Activated CD4-positive, CD25-positive, alpha-beta regulatory T cell (primary cell): Measurements from ENCODE around the gene KRTAP3-3.
"Not testable (repeated sequence)": the region's sequence is repeated elsewhere in the genome, so short reads cannot be mapped to it uniquely, and the experiment has no call there.

ENCODE experiments used
- DNase-seq, 4 experiments: peaks; one replicate each; lab custom pipeline; 2025; lab: John Stamatoyannopoulos, UW

The KRTAP3-3 gene

GRCh38 chr17:41004397-41004796 is 10.4 kb upstream of the KRTAP3-3 start:
- no peak for DNase-seq

DNA sequence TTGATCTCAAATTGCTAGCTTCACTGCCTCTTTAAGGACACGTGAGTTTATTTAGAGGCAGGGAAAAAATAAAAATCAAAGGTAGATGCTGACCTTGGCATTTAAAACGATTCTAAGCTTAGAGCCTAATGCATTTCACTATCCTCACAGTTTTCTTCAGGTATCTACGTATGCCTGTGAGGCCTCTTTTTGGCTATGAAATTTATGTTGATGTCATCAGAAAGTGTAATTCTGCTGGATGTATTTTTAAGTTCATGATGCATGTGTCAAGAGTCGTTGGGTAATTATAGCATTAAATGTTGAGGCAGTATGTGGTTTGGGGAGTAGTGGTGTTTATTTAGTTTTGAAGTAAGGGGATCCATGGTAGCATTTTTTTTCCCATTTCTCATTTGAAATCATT is 10.0 kb upstream of the KRTAP3-3 start:
- DNase-seq, result no peak

GRCh38 chr17:41002814-41003213 is 8.8 kb upstream of the KRTAP3-3 start:
- no peak for DNase-seq

- no peak for DNase-seq
Measured at GRCh38 chr17:41001795-41002194, 7.8 kb upstream of the KRTAP3-3 start.

DNA sequence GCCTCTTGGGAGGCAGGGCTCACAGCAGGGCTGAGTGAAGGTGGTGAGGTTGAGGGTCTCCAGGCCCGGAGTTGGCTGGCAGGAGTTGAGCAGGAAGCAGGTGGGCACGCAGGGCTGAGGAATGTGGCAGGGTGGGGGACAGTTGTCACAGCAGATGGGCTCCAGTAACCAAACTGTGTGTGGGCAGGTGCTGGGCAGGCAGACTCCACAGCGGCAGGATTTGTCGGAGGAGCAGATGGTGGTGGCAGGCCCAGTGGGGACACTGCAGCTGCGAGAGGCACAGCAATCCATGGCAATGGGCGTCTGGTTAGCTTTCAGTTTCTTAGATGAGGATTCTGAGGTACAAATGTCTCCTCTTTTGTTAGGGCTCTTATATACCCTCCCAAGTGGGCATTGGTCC is 5.6 kb upstream of the KRTAP3-3 start, which contains the start of gene KRTAP3-2:
TSS of gene KRTAP3-2 (minus strand) at position 344 of the 400 bp plus-strand sequence. CDS start at position 291, 53 bp downstream.
- DNase-seq, result not testable (repeated sequence)

DNA sequence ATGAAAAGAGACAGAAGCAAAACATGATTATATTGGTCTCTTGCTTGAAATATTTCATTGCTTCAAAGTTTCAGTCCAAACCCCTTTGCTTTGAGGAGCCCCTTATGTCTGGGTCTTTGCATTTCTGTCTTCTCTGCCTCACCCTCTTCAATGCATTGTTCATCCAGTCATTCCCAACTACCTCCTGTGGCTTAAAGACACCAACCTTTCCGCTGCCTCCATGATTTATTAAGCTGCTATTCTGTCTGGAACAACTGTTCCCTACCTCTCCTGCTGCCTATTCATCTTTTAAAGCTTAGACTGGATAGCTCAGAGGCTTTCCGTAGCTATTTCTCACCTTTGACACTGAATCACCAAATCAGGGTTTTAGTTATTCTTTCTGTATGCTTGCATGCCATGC is 3.4 kb upstream of the KRTAP3-3 start:
- no peak for DNase-seq

DNA sequence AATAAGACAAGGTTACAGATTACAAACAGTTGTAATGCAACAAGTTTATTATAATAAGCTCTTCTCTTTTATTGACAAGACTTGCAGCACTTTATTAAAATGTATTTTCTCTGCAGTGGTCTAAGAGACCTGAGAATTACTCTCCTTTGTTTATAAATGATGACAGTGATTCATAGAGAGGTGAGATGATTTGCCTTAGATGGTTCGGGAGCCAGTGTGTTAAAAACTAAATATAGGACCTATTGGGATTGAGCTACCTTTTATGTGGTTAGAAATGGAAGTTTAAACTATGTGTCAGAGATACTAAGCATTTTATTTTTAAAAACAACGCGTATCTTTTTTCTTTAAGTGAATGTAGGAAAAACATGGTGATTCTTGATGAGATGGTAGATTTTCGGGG is 2.9 kb upstream of the KRTAP3-3 start:
- no peak for DNase-seq

- DNase-seq, result no peak
Measured at GRCh38 chr17:40995116-40995515, 1.2 kb upstream of the KRTAP3-3 start.

GRCh38 chr17:40993084-40993483 is 880 bp downstream of the KRTAP3-3 start:
- no peak for DNase-seq

DNA sequence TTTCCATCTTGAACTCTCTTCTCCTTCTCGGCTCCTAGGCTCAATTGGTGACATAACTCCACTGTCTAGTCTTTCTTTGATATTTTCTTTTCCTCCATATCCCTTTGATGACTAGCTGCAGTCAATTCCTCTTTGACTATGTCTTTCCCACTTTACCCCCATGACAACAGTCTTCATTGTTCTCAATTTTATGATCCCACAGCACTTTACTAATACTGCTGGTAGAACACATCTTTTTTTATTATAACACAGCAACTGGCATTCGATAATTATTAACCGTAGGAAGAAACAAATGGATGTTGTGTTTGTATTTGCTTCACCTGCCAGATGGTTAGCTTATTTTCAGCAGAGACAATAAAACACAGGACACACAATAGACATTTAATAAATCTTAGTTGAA is 1.3 kb downstream of the KRTAP3-3 start:
- no peak for DNase-seq

DNA sequence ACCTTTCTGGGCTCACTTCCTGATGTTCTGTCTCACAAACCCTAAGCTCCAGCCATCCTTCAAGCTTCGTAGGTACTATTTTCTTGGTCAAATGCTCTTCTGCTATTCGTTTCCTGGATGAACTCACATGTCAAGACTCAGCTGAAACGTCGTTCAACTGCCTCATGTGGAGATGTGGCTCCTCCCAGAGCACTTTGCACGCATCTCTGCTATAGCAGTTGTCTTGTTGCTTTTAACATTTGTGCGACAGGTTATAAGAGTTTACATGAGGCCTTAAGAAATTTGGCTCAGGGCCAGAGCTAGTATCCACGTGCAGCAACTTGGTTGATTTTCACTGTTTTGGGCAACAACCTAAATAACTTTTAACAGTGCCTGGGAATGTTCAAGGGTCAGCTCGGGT is 7.0 kb downstream of the KRTAP3-3 start:
- no peak for DNase-seq

DNA sequence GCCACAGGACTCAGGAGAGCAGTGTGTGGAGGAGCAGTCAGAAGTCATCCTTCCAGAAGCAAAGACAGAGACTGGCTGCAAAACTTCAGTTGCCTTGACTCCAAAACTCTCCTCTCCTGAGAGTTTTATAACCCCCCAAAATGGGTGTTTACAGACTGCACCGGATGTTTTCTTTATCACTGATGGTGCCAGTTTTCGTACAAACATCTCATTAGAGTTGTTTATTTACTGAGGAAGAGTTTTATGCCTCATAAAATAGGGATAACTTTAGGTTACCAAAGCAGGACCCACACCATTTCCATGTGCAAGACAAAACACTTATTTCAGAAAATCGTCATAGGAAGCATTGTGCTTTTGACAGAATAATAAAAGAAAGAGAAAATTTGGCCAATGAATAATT is 9.7 kb downstream of the KRTAP3-3 start, which contains the start of gene KRT40:
TSS of gene KRT40 (minus strand) at position 101 of the 400 bp plus-strand sequence. CDS start at position 48, 53 bp downstream.
- DNase-seq, result no peak

DNA sequence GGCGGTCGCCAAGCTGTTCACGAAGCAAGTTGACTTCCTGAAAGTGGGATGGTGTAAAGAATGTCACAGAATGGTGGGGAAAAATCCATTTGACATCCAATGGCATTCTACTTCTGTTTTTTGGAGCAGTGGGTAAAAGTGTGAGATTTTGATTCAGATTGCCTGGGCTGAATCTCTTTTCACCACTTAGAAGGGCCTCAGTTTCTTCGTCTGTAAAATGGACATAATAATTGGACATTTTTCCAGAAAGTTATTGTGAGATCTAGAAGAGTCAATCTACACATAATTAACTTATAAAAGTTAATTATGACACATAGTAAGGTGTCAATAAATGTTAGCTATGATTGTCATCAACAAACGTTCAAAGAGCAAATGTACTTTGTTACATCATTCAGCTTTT is 12.8 kb downstream of the KRTAP3-3 start:
- DNase-seq, result no peak

- no peak for DNase-seq
Measured at GRCh38 chr17:40980596-40980995, 13.4 kb downstream of the KRTAP3-3 start.

GRCh38 chr17:40980117-40980516 is 13.8 kb downstream of the KRTAP3-3 start:
- DNase-seq, result no peak

- DNase-seq, result no peak
Measured at GRCh38 chr17:40978575-40979151, 15.3 kb downstream of the KRTAP3-3 start.

- DNase-seq, result no peak
Measured at GRCh38 chr17:40975516-40975915, 18.4 kb downstream of the KRTAP3-3 start.

GRCh38 chr17:40974366-40974765 is 19.6 kb downstream of the KRTAP3-3 start:
- no peak for DNase-seq

DNA sequence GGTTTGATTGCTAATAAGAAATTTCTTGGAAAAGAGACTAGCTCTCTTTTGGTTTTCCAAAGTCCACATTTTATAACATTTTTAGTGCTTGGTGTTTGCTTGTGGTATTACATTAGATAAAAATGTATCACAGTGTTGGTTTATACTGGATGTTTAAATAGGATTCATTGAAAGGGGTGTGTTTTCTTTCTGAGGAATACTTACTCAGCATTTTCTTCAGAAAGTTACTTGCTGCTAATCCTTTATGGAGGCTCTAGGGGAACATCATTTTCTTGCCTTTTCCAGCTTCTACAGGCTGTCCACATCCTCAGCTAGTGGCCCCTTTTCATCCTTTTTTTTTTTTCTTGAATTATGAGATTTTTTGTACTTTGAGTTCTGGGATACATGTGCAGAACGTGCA is 26.4 kb downstream of the KRTAP3-3 start:
- no peak for DNase-seq

GRCh38 chr17:40966848-40967247 is 27.1 kb downstream of the KRTAP3-3 start, which contains the start of gene KRT39:
Gene KRT39, minus strand, starts transcription at chr17:40966948. Its CDS starts 92 bp downstream, at chr17:40966856.
- DNase-seq, result no peak

- DNase-seq, result no peak
Measured at GRCh38 chr17:40963838-40964237, 30.1 kb downstream of the KRTAP3-3 start.

GRCh38 chr17:40962059-40962561 is 31.9 kb downstream of the KRTAP3-3 start:
- no peak for DNase-seq

GRCh38 chr17:40961591-40961990 is 32.4 kb downstream of the KRTAP3-3 start:
- no peak for DNase-seq

- no peak for DNase-seq
Measured at GRCh38 chr17:40960144-40960543, 33.8 kb downstream of the KRTAP3-3 start.
